ENCODE results near the gene GP1BB.

DNA sequence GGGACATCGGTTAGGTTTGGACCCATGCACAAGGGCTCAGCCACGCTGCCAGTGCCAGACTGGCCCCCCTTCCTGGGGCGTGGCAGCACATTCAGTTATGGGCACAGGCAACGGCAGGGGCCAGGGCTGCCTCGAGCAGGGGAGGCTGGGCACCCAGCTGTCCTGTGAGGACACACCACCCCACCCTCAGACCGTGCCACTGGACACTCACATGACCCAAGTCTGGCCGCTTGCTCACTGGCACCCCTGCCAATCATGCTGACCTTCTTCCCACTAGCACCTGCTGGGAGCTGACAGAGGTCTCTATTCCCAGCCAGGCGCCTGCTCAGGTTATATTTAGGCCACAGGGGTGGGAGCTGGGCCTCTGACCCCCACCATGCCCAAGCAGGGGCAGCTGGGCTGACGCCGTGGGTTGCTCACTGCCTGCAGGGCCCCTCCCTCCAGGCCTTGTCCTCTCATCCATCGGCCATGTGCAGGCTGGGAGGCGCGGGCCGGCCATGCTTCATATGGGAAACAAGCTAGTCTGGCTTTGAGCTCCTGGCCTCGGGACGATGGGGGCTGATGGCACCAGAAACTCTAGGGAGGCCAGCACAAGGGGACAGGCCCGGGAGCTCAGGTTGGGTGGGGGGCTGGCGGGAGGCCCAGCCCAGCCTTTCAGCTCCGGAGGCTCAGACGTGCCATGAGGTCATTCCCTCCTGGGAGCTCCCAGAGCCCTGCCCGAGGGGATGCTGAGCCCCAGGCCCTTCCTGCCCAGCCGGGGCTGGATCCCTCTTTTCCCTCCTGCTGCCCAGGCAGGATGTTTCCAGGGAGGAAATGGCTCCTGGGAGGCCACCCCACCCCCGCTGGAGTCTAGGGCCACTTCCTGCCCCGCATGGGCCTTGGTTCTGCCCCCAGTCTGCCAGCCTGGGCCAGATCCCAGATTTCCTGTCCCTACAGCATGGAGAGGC lies 22.1 kb downstream of the GP1BB start:
- TF ChIP-seq CTCF (IDR thresholded peaks at IDR 0.05) (no peak), POLR2A (IDR thresholded peaks at IDR 0.05) (no peak)

Measured in lower leg skin (tissue), 3 donors.